Measurements from ENCODE around the gene TMEM165.
"Not testable (repeated sequence)": the region's sequence is repeated elsewhere in the genome, so short reads cannot be mapped to it uniquely, and the experiment has no call there.

DNA sequence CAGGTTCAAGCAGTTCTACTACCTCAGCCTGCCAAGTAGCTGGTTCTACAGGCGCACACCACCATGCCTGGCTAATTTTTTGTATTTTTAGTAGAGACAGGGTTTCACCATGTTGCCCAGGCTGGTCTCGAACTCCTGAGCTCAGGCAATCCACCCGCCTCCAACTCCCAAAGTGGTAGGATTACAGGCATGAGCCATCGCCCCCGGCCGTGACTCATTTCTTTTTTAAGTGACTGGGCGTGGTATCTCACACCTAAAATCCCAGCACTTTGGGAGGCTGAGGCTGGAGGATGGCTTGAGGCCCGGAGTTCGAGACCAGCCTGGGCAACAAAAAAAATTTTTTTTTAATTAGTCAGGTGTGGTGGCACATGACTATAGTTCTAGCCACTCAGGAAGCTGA is 32.8 kb upstream of the TMEM165 start:
- not testable (repeated sequence) for TF ChIP-seq POLR2AphosphoS5 (IDR thresholded peaks at IDR 0.05); TAF1 (IDR thresholded peaks at IDR 0.05; ENCODE audit: low read depth); SMC3 (conservative IDR thresholded peaks at IDR 0.05; ENCODE audit: poor library complexity)
- TF ChIP-seq, protein P1, sequence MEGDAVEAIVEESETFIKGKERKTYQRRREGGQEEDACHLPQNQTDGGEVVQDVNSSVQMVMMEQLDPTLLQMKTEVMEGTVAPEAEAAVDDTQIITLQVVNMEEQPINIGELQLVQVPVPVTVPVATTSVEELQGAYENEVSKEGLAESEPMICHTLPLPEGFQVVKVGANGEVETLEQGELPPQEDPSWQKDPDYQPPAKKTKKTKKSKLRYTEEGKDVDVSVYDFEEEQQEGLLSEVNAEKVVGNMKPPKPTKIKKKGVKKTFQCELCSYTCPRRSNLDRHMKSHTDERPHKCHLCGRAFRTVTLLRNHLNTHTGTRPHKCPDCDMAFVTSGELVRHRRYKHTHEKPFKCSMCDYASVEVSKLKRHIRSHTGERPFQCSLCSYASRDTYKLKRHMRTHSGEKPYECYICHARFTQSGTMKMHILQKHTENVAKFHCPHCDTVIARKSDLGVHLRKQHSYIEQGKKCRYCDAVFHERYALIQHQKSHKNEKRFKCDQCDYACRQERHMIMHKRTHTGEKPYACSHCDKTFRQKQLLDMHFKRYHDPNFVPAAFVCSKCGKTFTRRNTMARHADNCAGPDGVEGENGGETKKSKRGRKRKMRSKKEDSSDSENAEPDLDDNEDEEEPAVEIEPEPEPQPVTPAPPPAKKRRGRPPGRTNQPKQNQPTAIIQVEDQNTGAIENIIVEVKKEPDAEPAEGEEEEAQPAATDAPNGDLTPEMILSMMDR (IDR thresholded peaks at IDR 0.05; ENCODE audit: poor library complexity, severe bottlenecking) = not testable (repeated sequence)
- TF ChIP-seq, protein P2, sequence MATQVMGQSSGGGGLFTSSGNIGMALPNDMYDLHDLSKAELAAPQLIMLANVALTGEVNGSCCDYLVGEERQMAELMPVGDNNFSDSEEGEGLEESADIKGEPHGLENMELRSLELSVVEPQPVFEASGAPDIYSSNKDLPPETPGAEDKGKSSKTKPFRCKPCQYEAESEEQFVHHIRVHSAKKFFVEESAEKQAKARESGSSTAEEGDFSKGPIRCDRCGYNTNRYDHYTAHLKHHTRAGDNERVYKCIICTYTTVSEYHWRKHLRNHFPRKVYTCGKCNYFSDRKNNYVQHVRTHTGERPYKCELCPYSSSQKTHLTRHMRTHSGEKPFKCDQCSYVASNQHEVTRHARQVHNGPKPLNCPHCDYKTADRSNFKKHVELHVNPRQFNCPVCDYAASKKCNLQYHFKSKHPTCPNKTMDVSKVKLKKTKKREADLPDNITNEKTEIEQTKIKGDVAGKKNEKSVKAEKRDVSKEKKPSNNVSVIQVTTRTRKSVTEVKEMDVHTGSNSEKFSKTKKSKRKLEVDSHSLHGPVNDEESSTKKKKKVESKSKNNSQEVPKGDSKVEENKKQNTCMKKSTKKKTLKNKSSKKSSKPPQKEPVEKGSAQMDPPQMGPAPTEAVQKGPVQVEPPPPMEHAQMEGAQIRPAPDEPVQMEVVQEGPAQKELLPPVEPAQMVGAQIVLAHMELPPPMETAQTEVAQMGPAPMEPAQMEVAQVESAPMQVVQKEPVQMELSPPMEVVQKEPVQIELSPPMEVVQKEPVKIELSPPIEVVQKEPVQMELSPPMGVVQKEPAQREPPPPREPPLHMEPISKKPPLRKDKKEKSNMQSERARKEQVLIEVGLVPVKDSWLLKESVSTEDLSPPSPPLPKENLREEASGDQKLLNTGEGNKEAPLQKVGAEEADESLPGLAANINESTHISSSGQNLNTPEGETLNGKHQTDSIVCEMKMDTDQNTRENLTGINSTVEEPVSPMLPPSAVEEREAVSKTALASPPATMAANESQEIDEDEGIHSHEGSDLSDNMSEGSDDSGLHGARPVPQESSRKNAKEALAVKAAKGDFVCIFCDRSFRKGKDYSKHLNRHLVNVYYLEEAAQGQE (IDR thresholded peaks at IDR 0.05; ENCODE audit: borderline replicate concordance) = not testable (repeated sequence)
